IPS-18a (cell line): ENCODE measurements around the gene F11R.
"Not testable (repeated sequence)": the region's sequence is repeated elsewhere in the genome, so short reads cannot be mapped to it uniquely, and the experiment has no call there.

Experiments
- H3K27ac ChIP-seq: one replicate; pipeline ENCODE4 v1.5.1; 2013; ENCODE audit warnings: low read length
- H3K27me3 ChIP-seq: one replicate; pipeline ENCODE4 v1.6.1; 2013; ENCODE audit warnings: mild to moderate bottlenecking, low read length; ENCODE audit not compliant: control insufficient read depth, insufficient read depth
- H3K36me3 ChIP-seq: one replicate; pipeline ENCODE4 v1.6.1; 2013; ENCODE audit warnings: low read depth, low read length; ENCODE audit not compliant: control insufficient read depth
- H3K4me1 ChIP-seq: one replicate; pipeline ENCODE4 v1.6.1; 2013; ENCODE audit warnings: low read depth, low read length; ENCODE audit not compliant: control insufficient read depth
- H3K4me3 ChIP-seq: one replicate; pipeline ENCODE4 v1.5.1; 2013; ENCODE audit warnings: low read length
- H3K9ac ChIP-seq: one replicate; pipeline ENCODE4 v1.6.1; 2013; ENCODE audit warnings: mild to moderate bottlenecking, low read length, moderate library complexity
- H3K9me3 ChIP-seq: one replicate; pipeline ENCODE4 v1.6.1; 2013; ENCODE audit warnings: low read depth, low read length; ENCODE audit not compliant: control insufficient read depth

F11R gene

GRCh38 chr1:160951443-160952128 is 69.4 kb downstream of the F11R start:
- no peak overlapping the region for H3K9ac ChIP-seq
- H3K9me3 ChIP-seq: no peaks in the 10 kb centered on the region
- H3K27me3 ChIP-seq: no peaks in the 10 kb centered on the region
- no peaks in the 10 kb centered on the region for H3K36me3 ChIP-seq
- H3K4me3 ChIP-seq: no peak overlapping the region
- H3K4me1 ChIP-seq: peaks cover 9% of the 10 kb centered on the region
- no peak overlapping the region for H3K27ac ChIP-seq

GRCh38 chr1:160950657-160951056 is 70.3 kb downstream of the F11R start:
- Histone ChIP-seq H3K4me1 (peaks cover 9% of the 10 kb centered on the region), H3K9ac (no peak overlapping the region), H3K27me3 (no peaks in the 10 kb centered on the region), H3K4me3 (no peak overlapping the region), H3K27ac (no peak overlapping the region), H3K9me3 (no peaks in the 10 kb centered on the region), H3K36me3 (no peaks in the 10 kb centered on the region)

- Histone ChIP-seq H3K9ac (no peak overlapping the region), H3K4me3 (no peak overlapping the region), H3K27me3 (no peaks in the 10 kb centered on the region), H3K4me1 (peaks cover 9% of the 10 kb centered on the region), H3K36me3 (no peaks in the 10 kb centered on the region), H3K27ac (no peak overlapping the region), H3K9me3 (no peaks in the 10 kb centered on the region)
Observed at GRCh38 chr1:160949881-160950280, 71.1 kb downstream of the F11R start.

GRCh38 chr1:160949216-160949880 is 71.6 kb downstream of the F11R start:
- H3K9me3 ChIP-seq, H3K27me3 ChIP-seq, H3K4me1 ChIP-seq, H3K27ac ChIP-seq, H3K4me3 ChIP-seq, H3K36me3 ChIP-seq, H3K9ac ChIP-seq: not testable (repeated sequence)

GRCh38 chr1:160947174-160947759 is 73.7 kb downstream of the F11R start:
- not testable (repeated sequence) for H3K9ac ChIP-seq, H3K36me3 ChIP-seq, H3K4me1 ChIP-seq, H3K9me3 ChIP-seq, H3K27ac ChIP-seq, H3K27me3 ChIP-seq, H3K4me3 ChIP-seq

GRCh38 chr1:160945881-160946280 is 75.1 kb downstream of the F11R start:
- H3K4me3 ChIP-seq, H3K27me3 ChIP-seq, H3K36me3 ChIP-seq, H3K4me1 ChIP-seq, H3K9ac ChIP-seq, H3K27ac ChIP-seq, H3K9me3 ChIP-seq: not testable (repeated sequence)
